ENCODE measurements around the gene AGPAT2.

Gene AGPAT2

DNA sequence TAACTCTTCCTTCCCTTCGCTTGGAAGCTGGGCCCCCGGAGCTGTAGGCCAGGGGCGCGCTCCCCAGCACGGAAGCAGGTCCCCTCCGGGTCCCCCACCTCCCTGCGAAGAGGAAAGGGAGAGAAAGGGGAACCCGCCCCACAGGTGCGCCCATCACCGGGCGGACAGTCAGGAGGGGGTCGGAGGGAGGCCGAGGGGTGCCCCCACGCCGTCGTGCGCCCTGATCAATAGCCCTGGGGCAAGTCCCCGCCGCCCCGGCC is 793 bp downstream of the AGPAT2 start:
- Histone ChIP-seq H3K4me1 (ENCODE audit: control insufficient read depth, insufficient read depth, low read length) (peaks cover 18% of the 10 kb centered on the region), H3K27me3 (ENCODE audit: control insufficient read depth, insufficient read depth, low read length) (no peaks in the 10 kb centered on the region), H3K27ac (ENCODE audit: low read depth, low read length) (no peak overlapping the region), H3K36me3 (ENCODE audit: control insufficient read depth, insufficient read depth, low read length) (no peaks in the 10 kb centered on the region), H3K4me3 (ENCODE audit: low read length) (peak overlapping the region; percentile 78), H3K9ac (ENCODE audit: low read length) (peak overlapping the region; percentile 62)

DNA sequence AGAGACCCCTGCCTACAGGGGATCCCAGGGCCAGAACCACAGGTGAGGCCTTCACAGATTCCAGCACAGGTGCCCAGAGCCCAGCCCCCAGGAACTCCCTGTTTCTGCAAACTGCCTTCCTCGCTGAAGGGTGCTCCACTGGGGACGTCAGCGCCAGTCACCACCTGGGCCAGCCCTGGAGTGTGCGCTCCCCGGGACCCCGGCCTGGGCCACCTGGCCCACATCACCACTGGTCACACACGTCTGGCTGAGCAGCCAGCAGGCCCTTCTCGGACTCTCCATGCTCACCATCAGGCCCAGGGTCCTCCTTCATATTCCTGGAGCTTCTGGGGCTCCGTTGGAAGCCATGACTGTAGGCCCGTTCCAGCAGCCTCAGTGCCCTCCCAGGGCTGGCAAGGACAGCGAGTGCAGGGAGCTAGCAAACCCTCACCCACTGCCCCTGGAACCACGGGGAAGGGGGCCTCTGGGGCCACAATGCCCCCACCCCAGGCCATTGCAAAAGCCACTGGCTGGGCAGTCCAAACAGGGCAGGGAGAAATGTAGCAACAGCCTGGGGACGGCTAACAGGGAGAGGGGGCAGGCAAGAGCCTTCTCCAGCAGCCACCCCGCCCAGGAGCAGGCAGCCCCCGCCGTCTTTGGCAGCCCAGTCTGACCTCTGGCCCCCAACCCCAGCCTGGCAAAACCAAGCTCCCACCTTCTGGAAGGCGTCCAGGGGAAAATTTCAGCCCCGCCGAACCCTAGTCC is 1.3 kb downstream of the AGPAT2 start:
- peak overlapping the region; percentile 78 for H3K4me3 ChIP-seq (ENCODE audit: low read length)
- no peaks in the 10 kb centered on the region for H3K27me3 ChIP-seq (ENCODE audit: control insufficient read depth, insufficient read depth, low read length)
- H3K27ac ChIP-seq (ENCODE audit: low read depth, low read length), result no peak overlapping the region
- peak overlapping the region; percentile 62 for H3K9ac ChIP-seq (ENCODE audit: low read length)
- H3K36me3 ChIP-seq (ENCODE audit: control insufficient read depth, insufficient read depth, low read length), result no peaks in the 10 kb centered on the region
- H3K4me1 ChIP-seq (ENCODE audit: control insufficient read depth, insufficient read depth, low read length), result peaks cover 17% of the 10 kb centered on the region

DNA sequence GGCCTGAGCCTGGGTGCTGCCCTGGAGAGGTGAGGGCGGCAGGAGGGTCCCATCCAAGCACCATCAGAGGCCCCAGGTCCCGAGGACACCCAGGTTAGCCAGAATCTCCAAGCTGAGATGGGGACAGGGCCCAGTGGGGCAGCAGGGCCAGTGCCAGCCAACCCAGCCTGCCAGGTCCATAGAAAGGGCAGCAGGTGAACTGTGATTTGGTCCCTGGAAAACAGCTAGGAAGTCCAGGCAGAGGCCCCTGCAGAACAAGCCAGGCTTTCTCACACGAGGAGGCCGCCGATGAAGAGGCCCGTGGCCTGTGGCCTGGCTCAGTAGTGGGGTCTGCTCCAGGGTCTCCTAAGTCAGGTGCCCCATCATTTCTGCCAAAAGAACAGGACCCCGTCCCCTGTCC is 2.0 kb downstream of the AGPAT2 start:
- H3K9ac ChIP-seq (ENCODE audit: low read length), result no peak overlapping the region
- peak overlapping the region; percentile 78 for H3K4me3 ChIP-seq (ENCODE audit: low read length)
- H3K4me1 ChIP-seq (ENCODE audit: control insufficient read depth, insufficient read depth, low read length), result peaks cover 11% of the 10 kb centered on the region
- H3K27me3 ChIP-seq (ENCODE audit: control insufficient read depth, insufficient read depth, low read length), result no peaks in the 10 kb centered on the region
- H3K27ac ChIP-seq (ENCODE audit: low read depth, low read length), result no peak overlapping the region
- H3K36me3 ChIP-seq (ENCODE audit: control insufficient read depth, insufficient read depth, low read length), result no peaks in the 10 kb centered on the region

DNA sequence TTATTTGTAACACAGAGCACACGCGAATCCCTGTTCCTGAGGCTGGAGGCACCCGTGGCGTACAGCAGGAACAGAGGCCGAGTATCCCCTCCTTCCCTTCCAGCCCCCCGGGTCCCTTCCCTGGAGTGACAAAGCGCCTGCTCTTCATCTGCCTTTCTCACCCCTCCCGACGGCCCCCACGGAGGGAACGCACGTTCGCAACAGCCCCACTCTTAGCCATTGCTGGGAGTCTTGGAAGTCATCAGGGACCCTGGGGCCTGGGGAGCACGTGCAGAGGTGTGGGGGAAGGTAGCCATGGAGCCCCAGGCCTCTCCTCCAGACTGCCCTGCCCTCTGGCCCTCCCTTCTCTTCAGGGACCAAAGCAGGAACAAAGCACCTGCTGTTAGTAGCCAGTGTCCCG is 2.5 kb downstream of the AGPAT2 start:
- Histone ChIP-seq H3K4me1 (ENCODE audit: control insufficient read depth, insufficient read depth, low read length) (peaks cover 11% of the 10 kb centered on the region), H3K4me3 (ENCODE audit: low read length) (no peak overlapping the region), H3K27me3 (ENCODE audit: control insufficient read depth, insufficient read depth, low read length) (no peaks in the 10 kb centered on the region), H3K9ac (ENCODE audit: low read length) (no peak overlapping the region), H3K36me3 (ENCODE audit: control insufficient read depth, insufficient read depth, low read length) (no peaks in the 10 kb centered on the region), H3K27ac (ENCODE audit: low read depth, low read length) (no peak overlapping the region)

DNA sequence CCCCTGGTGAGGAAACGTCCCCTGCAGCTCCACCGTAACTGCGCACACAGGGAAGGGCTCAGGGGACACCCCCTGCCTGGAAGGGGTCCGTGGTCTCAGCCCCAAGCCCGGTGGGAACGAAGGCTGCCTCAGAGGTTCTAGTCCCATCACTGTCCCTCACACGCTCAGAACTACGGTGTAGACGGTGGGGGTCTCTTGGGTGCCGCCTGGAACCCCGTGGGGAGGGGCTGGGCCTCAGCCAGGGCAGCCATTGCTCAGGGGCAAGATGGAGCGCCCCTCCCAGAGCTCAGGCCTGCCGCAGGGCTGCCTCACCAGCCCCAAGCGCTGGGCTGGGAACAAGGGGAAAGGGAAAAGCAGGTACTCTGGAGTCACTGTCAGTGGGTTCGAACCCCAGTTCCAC is 2.9 kb downstream of the AGPAT2 start:
- no peak overlapping the region for H3K27ac ChIP-seq (ENCODE audit: low read depth, low read length)
- H3K27me3 ChIP-seq (ENCODE audit: control insufficient read depth, insufficient read depth, low read length), result no peaks in the 10 kb centered on the region
- peaks cover 11% of the 10 kb centered on the region for H3K4me1 ChIP-seq (ENCODE audit: control insufficient read depth, insufficient read depth, low read length)
- no peaks in the 10 kb centered on the region for H3K36me3 ChIP-seq (ENCODE audit: control insufficient read depth, insufficient read depth, low read length)
- no peak overlapping the region for H3K4me3 ChIP-seq (ENCODE audit: low read length)
- no peak overlapping the region for H3K9ac ChIP-seq (ENCODE audit: low read length)

DNA sequence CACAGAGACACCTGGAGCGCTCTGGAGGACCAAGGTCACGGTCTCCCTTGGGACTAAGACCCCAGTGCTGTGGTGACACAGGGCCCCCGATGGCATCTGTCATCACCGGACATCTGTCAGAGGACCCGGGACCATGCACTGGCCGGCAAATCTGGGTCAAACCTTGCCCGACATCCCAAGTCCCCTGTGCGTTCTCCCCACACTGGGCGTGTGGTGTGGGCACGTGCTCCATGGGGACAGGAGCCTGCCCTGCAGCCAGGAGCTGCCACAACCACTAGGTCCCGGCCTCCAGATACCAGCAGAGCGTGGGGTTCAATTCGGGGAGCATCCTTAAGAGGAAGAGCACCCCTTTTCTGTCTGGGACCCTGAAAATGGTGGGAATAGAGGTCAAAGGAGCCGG is 3.5 kb downstream of the AGPAT2 start:
- Histone ChIP-seq H3K27me3 (ENCODE audit: control insufficient read depth, insufficient read depth, low read length) (no peaks in the 10 kb centered on the region), H3K4me3 (ENCODE audit: low read length) (no peak overlapping the region), H3K27ac (ENCODE audit: low read depth, low read length) (no peak overlapping the region), H3K4me1 (ENCODE audit: control insufficient read depth, insufficient read depth, low read length) (peaks cover 11% of the 10 kb centered on the region), H3K36me3 (ENCODE audit: control insufficient read depth, insufficient read depth, low read length) (no peaks in the 10 kb centered on the region), H3K9ac (ENCODE audit: low read length) (no peak overlapping the region)

GRCh38 chr9:136683173-136683745 is 4.0 kb downstream of the AGPAT2 start:
- no peak overlapping the region for H3K4me3 ChIP-seq (ENCODE audit: low read length)
- H3K9ac ChIP-seq (ENCODE audit: low read length), result no peak overlapping the region
- H3K4me1 ChIP-seq (ENCODE audit: control insufficient read depth, insufficient read depth, low read length), result peaks cover 11% of the 10 kb centered on the region
- H3K27ac ChIP-seq (ENCODE audit: low read depth, low read length), result no peak overlapping the region
- H3K36me3 ChIP-seq (ENCODE audit: control insufficient read depth, insufficient read depth, low read length), result no peaks in the 10 kb centered on the region
- H3K27me3 ChIP-seq (ENCODE audit: control insufficient read depth, insufficient read depth, low read length), result no peaks in the 10 kb centered on the region

GRCh38 chr9:136682710-136683109 is 4.5 kb downstream of the AGPAT2 start:
- no peaks in the 10 kb centered on the region for H3K27me3 ChIP-seq (ENCODE audit: control insufficient read depth, insufficient read depth, low read length)
- no peak overlapping the region for H3K9ac ChIP-seq (ENCODE audit: low read length)
- H3K27ac ChIP-seq (ENCODE audit: low read depth, low read length), result no peak overlapping the region
- no peak overlapping the region for H3K4me3 ChIP-seq (ENCODE audit: low read length)
- no peaks in the 10 kb centered on the region for H3K36me3 ChIP-seq (ENCODE audit: control insufficient read depth, insufficient read depth, low read length)
- H3K4me1 ChIP-seq (ENCODE audit: control insufficient read depth, insufficient read depth, low read length), result peaks cover 11% of the 10 kb centered on the region

- no peak overlapping the region for H3K9ac ChIP-seq (ENCODE audit: low read length)
- H3K4me1 ChIP-seq (ENCODE audit: control insufficient read depth, insufficient read depth, low read length), result peaks cover 11% of the 10 kb centered on the region
- H3K27ac ChIP-seq (ENCODE audit: low read depth, low read length), result no peak overlapping the region
- no peaks in the 10 kb centered on the region for H3K36me3 ChIP-seq (ENCODE audit: control insufficient read depth, insufficient read depth, low read length)
- H3K27me3 ChIP-seq (ENCODE audit: control insufficient read depth, insufficient read depth, low read length), result no peaks in the 10 kb centered on the region
- H3K4me3 ChIP-seq (ENCODE audit: low read length), result no peak overlapping the region
These were observed 5.1 kb downstream of the AGPAT2 start for GRCh38 chr9:136681945-136682699.

DNA sequence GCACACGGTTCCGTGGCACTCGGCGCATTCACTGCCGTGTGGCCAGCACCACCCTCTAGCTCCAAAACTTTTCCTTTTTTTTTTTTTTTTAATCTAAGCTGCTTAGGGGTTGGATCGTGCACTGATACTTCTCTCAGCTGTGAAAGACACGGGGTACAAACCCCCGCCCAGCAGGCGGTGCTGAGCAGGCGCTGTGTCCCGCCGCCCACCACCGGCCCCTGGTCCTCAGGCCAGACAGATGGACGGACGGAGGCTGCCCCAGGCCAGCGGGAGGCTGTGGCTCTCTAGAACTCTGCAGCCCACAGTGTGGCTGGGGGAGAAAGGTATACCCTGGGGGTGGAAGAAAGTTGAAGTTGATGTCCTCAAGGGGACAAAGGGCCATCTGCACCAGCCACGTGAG is 6.2 kb downstream of the AGPAT2 start:
- Histone ChIP-seq H3K36me3 (ENCODE audit: control insufficient read depth, insufficient read depth, low read length) (no peaks in the 10 kb centered on the region), H3K4me1 (ENCODE audit: control insufficient read depth, insufficient read depth, low read length) (peaks cover 10% of the 10 kb centered on the region), H3K9ac (ENCODE audit: low read length) (no peak overlapping the region), H3K4me3 (ENCODE audit: low read length) (no peak overlapping the region), H3K27me3 (ENCODE audit: control insufficient read depth, insufficient read depth, low read length) (no peaks in the 10 kb centered on the region), H3K27ac (ENCODE audit: low read depth, low read length) (no peak overlapping the region)

DNA sequence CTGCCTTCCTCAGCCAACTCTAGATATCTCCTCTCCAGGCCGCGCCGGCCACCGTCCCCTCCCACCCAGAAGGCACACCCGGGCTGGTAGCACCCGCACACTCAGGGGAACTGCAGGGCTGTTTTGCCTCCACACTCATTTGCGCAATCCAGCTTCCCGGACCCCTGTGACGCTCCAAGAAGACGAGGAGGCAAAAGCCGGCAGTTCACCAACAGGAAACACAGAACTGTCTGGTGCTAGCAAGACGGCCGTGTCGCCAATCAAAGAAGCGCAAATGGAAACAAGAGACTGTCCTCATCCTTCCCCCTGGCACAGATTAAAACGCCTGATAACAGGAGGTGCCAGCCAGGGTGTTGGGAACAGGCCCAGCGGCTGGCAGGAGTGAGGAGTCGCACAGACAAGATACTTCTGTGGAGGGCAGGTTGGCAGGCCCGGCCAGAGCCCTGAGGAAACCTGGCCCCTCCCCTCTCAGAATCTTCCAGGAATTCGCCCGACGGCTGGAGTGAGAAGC is 7.8 kb downstream of the AGPAT2 start:
- Histone ChIP-seq H3K27me3 (ENCODE audit: control insufficient read depth, insufficient read depth, low read length) (no peaks in the 10 kb centered on the region), H3K4me3 (ENCODE audit: low read length) (no peak overlapping the region), H3K36me3 (ENCODE audit: control insufficient read depth, insufficient read depth, low read length) (no peaks in the 10 kb centered on the region), H3K4me1 (ENCODE audit: control insufficient read depth, insufficient read depth, low read length) (no peaks in the 10 kb centered on the region), H3K9ac (ENCODE audit: low read length) (no peak overlapping the region), H3K27ac (ENCODE audit: low read depth, low read length) (no peak overlapping the region)

DNA sequence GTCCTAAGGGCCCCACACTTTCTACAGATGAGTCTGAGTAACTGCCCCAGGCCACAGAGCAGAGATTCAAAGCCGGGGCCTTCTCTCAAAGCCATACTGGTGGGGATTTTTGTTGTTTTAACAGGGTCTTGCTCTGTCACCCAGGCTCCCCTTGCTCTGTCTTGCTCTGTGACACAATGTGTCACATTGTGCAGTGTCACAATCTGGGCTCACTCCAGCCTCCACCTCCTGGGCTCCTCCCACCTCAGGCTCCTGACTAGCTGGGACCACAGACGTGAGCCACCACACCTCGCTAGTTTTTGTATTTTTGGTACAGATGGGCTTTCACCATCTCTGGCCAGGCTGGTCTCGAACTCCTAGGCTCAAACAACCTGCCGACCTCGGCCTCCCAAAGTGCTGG is 8.6 kb downstream of the AGPAT2 start:
- no peak overlapping the region for H3K9ac ChIP-seq (ENCODE audit: low read length)
- H3K27me3 ChIP-seq (ENCODE audit: control insufficient read depth, insufficient read depth, low read length), result no peaks in the 10 kb centered on the region
- H3K27ac ChIP-seq (ENCODE audit: low read depth, low read length), result no peak overlapping the region
- no peak overlapping the region for H3K4me3 ChIP-seq (ENCODE audit: low read length)
- H3K36me3 ChIP-seq (ENCODE audit: control insufficient read depth, insufficient read depth, low read length), result no peaks in the 10 kb centered on the region
- no peaks in the 10 kb centered on the region for H3K4me1 ChIP-seq (ENCODE audit: control insufficient read depth, insufficient read depth, low read length)
